Measurements from ENCODE around the gene SBNO2. TPM values are rescaled to one million over a fixed set of nuclear protein-coding genes. Genes with fewer than 3 reads are reported as not detected.

Gene SBNO2
- total and polyA plus RNA-seq, 4 donors, result 7.2 to 17.9 (median 11.7) TPM

- no peak for DNase-seq (ENCODE audit: low read depth in 4 of 6, low spot score in 6 of 6)
- H3K36me3 ChIP-seq (ENCODE audit: control insufficient read depth, insufficient read depth, low read length), result peaks cover 63% of the 10 kb centered on the region
- H3K4me3 ChIP-seq (ENCODE audit: low read depth, low read length), result no peak overlapping the region
- H3K4me1 ChIP-seq (ENCODE audit: control insufficient read depth, insufficient read depth, low read length), result peaks cover 45% of the 10 kb centered on the region
- H3K27ac ChIP-seq (ENCODE audit: low read depth, low read length), result no peak overlapping the region
- H3K27me3 ChIP-seq (ENCODE audit: control insufficient read depth, insufficient read depth, low read length), result no peaks in the 10 kb centered on the region
- 92% methylated on average over 32 of the region's 32 CpGs for WGBS (ENCODE audit: insufficient coverage)
- no peaks in the 10 kb centered on the region for H3K9me3 ChIP-seq (ENCODE audit: control insufficient read depth, insufficient read depth, low read length)
These were observed 67.9 kb downstream of the SBNO2 start for GRCh38 chr19:1105873-1106840.

- Histone ChIP-seq H3K4me3 (ENCODE audit: low read depth, low read length) (peak overlapping the region; percentile 72), H3K27me3 (ENCODE audit: control insufficient read depth, insufficient read depth, low read length) (no peaks in the 10 kb centered on the region), H3K9me3 (ENCODE audit: control insufficient read depth, insufficient read depth, low read length) (no peaks in the 10 kb centered on the region), H3K27ac (ENCODE audit: low read depth, low read length) (peak overlapping the region; percentile 88), H3K4me1 (ENCODE audit: control insufficient read depth, insufficient read depth, low read length) (peaks cover 46% of the 10 kb centered on the region), H3K36me3 (ENCODE audit: control insufficient read depth, insufficient read depth, low read length) (peaks cover 53% of the 10 kb centered on the region)
- WGBS (ENCODE audit: insufficient coverage), result 21% methylated on average over 64 of the region's 69 CpGs
- DNase-seq (ENCODE audit: low read depth in 4 of 6, low spot score in 6 of 6), result peak in 2 of 6 donors; percentile 56 to 63
These were observed 68.8 kb downstream of the SBNO2 start for GRCh38 chr19:1105008-1105872.

- no peaks in the 10 kb centered on the region for H3K9me3 ChIP-seq (ENCODE audit: control insufficient read depth, insufficient read depth, low read length)
- peak in 4 of 6 donors; percentile 59 to 89 (median 72) for DNase-seq (ENCODE audit: low read depth in 4 of 6, low spot score in 6 of 6)
- H3K36me3 ChIP-seq (ENCODE audit: control insufficient read depth, insufficient read depth, low read length), result peaks cover 46% of the 10 kb centered on the region
- H3K4me3 ChIP-seq (ENCODE audit: low read depth, low read length), result peak overlapping the region; percentile 72
- H3K27ac ChIP-seq (ENCODE audit: low read depth, low read length), result peak overlapping the region; percentile 88
- no peaks in the 10 kb centered on the region for H3K27me3 ChIP-seq (ENCODE audit: control insufficient read depth, insufficient read depth, low read length)
- peaks cover 46% of the 10 kb centered on the region for H3K4me1 ChIP-seq (ENCODE audit: control insufficient read depth, insufficient read depth, low read length)
- under 1% methylated on average over 93 of the region's 93 CpGs for WGBS (ENCODE audit: insufficient coverage)
These were observed 69.6 kb downstream of the SBNO2 start for GRCh38 chr19:1104311-1105007.

- Histone ChIP-seq H3K27me3 (ENCODE audit: control insufficient read depth, insufficient read depth, low read length) (no peaks in the 10 kb centered on the region), H3K4me1 (ENCODE audit: control insufficient read depth, insufficient read depth, low read length) (peaks cover 46% of the 10 kb centered on the region), H3K4me3 (ENCODE audit: low read depth, low read length) (peak within 1 kb of the TSS; percentile 72), H3K27ac (ENCODE audit: low read depth, low read length) (peak within 1 kb of the TSS; percentile 88), H3K9me3 (ENCODE audit: control insufficient read depth, insufficient read depth, low read length) (no peaks in the 10 kb centered on the region), H3K36me3 (ENCODE audit: control insufficient read depth, insufficient read depth, low read length) (peaks cover 39% of the 10 kb centered on the region)
- WGBS (ENCODE audit: insufficient coverage), result under 1% methylated on average over 75 of the region's 75 CpGs
- DNase-seq (ENCODE audit: low read depth in 4 of 6, low spot score in 6 of 6), result peak; percentile 95 to 100 (median 100)
These were observed 70.3 kb downstream of the SBNO2 start, which contains the start of gene GPX4 for GRCh38 chr19:1103708-1104310. Gene GPX4 (plus strand): TSS chr19:1103994. CDS start chr19:1104044, 50 bp downstream.

- no peaks in the 10 kb centered on the region for H3K9me3 ChIP-seq (ENCODE audit: control insufficient read depth, insufficient read depth, low read length)
These were observed 70.8 kb downstream of the SBNO2 start for GRCh38 chr19:1103132-1103707.

GRCh38 chr19:1102407-1103131, 71.5 kb downstream of the SBNO2 start:
- DNase-seq (ENCODE audit: low read depth in 4 of 6, low spot score in 6 of 6), result no peak
- H3K4me3 ChIP-seq (ENCODE audit: low read depth, low read length), result no peak overlapping the region
- H3K4me1 ChIP-seq (ENCODE audit: control insufficient read depth, insufficient read depth, low read length), result peaks cover 46% of the 10 kb centered on the region
- peaks cover 29% of the 10 kb centered on the region for H3K36me3 ChIP-seq (ENCODE audit: control insufficient read depth, insufficient read depth, low read length)
- no peaks in the 10 kb centered on the region for H3K9me3 ChIP-seq (ENCODE audit: control insufficient read depth, insufficient read depth, low read length)
- H3K27me3 ChIP-seq (ENCODE audit: control insufficient read depth, insufficient read depth, low read length), result no peaks in the 10 kb centered on the region
- peak overlapping the region; percentile 91 for H3K27ac ChIP-seq (ENCODE audit: low read depth, low read length)
- 84% methylated on average over 10 of the region's 17 CpGs for WGBS (ENCODE audit: insufficient coverage)

More at GRCh38 chr19:1103132-1103707, 70.8 kb downstream of the SBNO2 start:
- peaks cover 34% of the 10 kb centered on the region for H3K36me3 ChIP-seq (ENCODE audit: control insufficient read depth, insufficient read depth, low read length)
- H3K27ac ChIP-seq (ENCODE audit: low read depth, low read length), result peak overlapping the region; percentile 84
- peaks cover 46% of the 10 kb centered on the region for H3K4me1 ChIP-seq (ENCODE audit: control insufficient read depth, insufficient read depth, low read length)
- no peak for DNase-seq (ENCODE audit: low read depth in 4 of 6, low spot score in 6 of 6)
- no peaks in the 10 kb centered on the region for H3K27me3 ChIP-seq (ENCODE audit: control insufficient read depth, insufficient read depth, low read length)
- peak overlapping the region; percentile 33 for H3K4me3 ChIP-seq (ENCODE audit: low read depth, low read length)
- 48% methylated on average over 16 of the region's 20 CpGs for WGBS (ENCODE audit: insufficient coverage)

- no peak for DNase-seq (ENCODE audit: low read depth in 4 of 6, low spot score in 6 of 6)
- Histone ChIP-seq H3K27me3 (ENCODE audit: control insufficient read depth, insufficient read depth, low read length) (no peaks in the 10 kb centered on the region), H3K36me3 (ENCODE audit: control insufficient read depth, insufficient read depth, low read length) (peaks cover 16% of the 10 kb centered on the region), H3K9me3 (ENCODE audit: control insufficient read depth, insufficient read depth, low read length) (no peaks in the 10 kb centered on the region), H3K4me1 (ENCODE audit: control insufficient read depth, insufficient read depth, low read length) (peaks cover 41% of the 10 kb centered on the region), H3K4me3 (ENCODE audit: low read depth, low read length) (no peak overlapping the region), H3K27ac (ENCODE audit: low read depth, low read length) (peak overlapping the region; percentile 91)
- WGBS (ENCODE audit: insufficient coverage), result 61% methylated on average over 9 of the region's 9 CpGs
These were observed 72.8 kb downstream of the SBNO2 start for GRCh38 chr19:1101337-1101698.
